ENCODE measurements around the gene PREP. TPM values are rescaled to one million over a fixed set of nuclear protein-coding genes. Genes with fewer than 3 reads are reported as not detected.

PREP gene
- total and polyA plus RNA-seq, 2 of the 8 experiments (the other 6 are each of a cell fraction or from before 2014, with no cell fraction given): 26.8 to 70.0 TPM

- Histone ChIP-seq H2BK12ac (ENCODE audit: low read depth, low read length) (no peak overlapping the region), H3K4me1 (replicated peaks in 1 of 4; ENCODE audit: control insufficient read depth in 3 of 4, insufficient read depth in 4 of 4, low read length in 3 of 4) (peaks cover 7 to 16% (median 14%) of the 10 kb centered on the region in 4 experiments; a peak in 6 of 7 replicates), H4K5ac (ENCODE audit: insufficient read length, low read depth, low read length) (no peak overlapping the region), H3K9ac (replicated peaks in 1 of 4; ENCODE audit: extremely low read depth in 1 of 4, low read depth in 3 of 4, low read length in 3 of 4) (no peak overlapping the region), H3K79me2 (ENCODE audit: control insufficient read depth in 1 of 2, insufficient read depth in 2 of 2, low read length in 2 of 2) (peaks cover 11 to 43% of the 10 kb centered on the region in 2 experiments), H2BK120ac (replicated peaks; ENCODE audit: low read depth, low read length) (no peak overlapping the region), H3K27me3 (replicated peaks in 1 of 4; ENCODE audit: control insufficient read depth in 3 of 4, extremely low read depth in 1 of 4, insufficient read depth in 3 of 4, low read length in 3 of 4) (no peaks in the 10 kb centered on the region), H2AFZ (ENCODE audit: low read length) (no peak overlapping the region), H3K4me2 (ENCODE audit: insufficient read depth in 1 of 2, low read depth in 2 of 2, low read length in 2 of 2) (no peak overlapping the region), H3K4ac (replicated peaks; ENCODE audit: insufficient read length, low read depth, low read length) (no peak overlapping the region), H2BK15ac (ENCODE audit: low read length) (no peak overlapping the region), H3K18ac (ENCODE audit: extremely low read depth, low read length) (no peak overlapping the region), H2BK5ac (ENCODE audit: low read depth, low read length) (no peak overlapping the region), H3K27ac (ENCODE audit: low read depth, low read length) (no peak overlapping the region), H2AK5ac (ENCODE audit: low read depth, low read length) (no peak overlapping the region; the same call in 1 of the 2 replicates), H3K14ac (ENCODE audit: insufficient read length) (no peak overlapping the region), H4K20me1 (replicated peaks in 1 of 2; ENCODE audit: control insufficient read depth in 1 of 2, insufficient read depth in 2 of 2, low read length in 2 of 2) (peaks cover 0 to 3% of the 10 kb centered on the region in 2 experiments), H4K8ac (ENCODE audit: extremely low read depth, insufficient read depth, low read length) (no peak overlapping the region), H3K4me3 (ENCODE audit: extremely low read depth in 1 of 4, insufficient read depth in 2 of 4, low read depth in 3 of 4, low read length in 4 of 4) (no peak overlapping the region), H3K23me2 (ENCODE audit: low read depth, low read length) (peaks cover 5% of the 10 kb centered on the region; the same call in 1 of the 2 replicates), H3K36me3 (ENCODE audit: control insufficient read depth in 2 of 4, insufficient read depth in 4 of 4, low read length in 3 of 4) (peaks cover 0 to 14% (median 6%) of the 10 kb centered on the region in 4 experiments; a peak in 5 of 8 replicates), H3K79me1 (ENCODE audit: low read depth, low read length) (peaks cover 10% of the 10 kb centered on the region), H2BK20ac (ENCODE audit: low read length) (no peak overlapping the region), H3K23ac (ENCODE audit: insufficient read length) (no peak overlapping the region), H4K91ac (replicated peaks; ENCODE audit: insufficient read length, low read length) (no peak overlapping the region), H3K9me3 (ENCODE audit: insufficient read depth in 2 of 2, low read depth in 1 of 2, low read length in 1 of 2) (no peaks in the 10 kb centered on the region), H3K56ac (replicated peaks; ENCODE audit: insufficient read length, low read depth, low read length) (no peak overlapping the region)
- WGBS, 2 experiments (ENCODE audit: extremely low coverage in 1 of 2, insufficient coverage in 1 of 2, insufficient read length in 1 of 2, insufficient replicate concordance in 2 of 2, low coverage in 1 of 2, low lambda C conversion rate in 2 of 2, missing lambda C conversion rate in 1 of 2): 41% methylated on average over 6 of the region's 6 CpGs; no CpG with 5 or more reads in 1 of the 2 experiments
- no peak for FAIRE-seq
- POLR2A ChIA-PET (ENCODE audit: partially characterized antibody): interaction anchor here (1.0 kb wide), 1 partner anchor 9 kb away, joined by 3 read pairs; no protein-coding TSS in a partner anchor
- CTCF ChIA-PET (ENCODE audit: partially characterized antibody): interaction anchor here (0.7 to 2.1 kb wide), 6 partner anchors 9 to 310 kb away, joined by 3 to 8 read pairs (median 3); no protein-coding TSS in a partner anchor
- DNase-seq (ENCODE audit: low read depth in 1 of 2, low spot score in 2 of 2): no peak
- TF ChIP-seq TBP (IDR thresholded peaks at IDR 0.05; ENCODE audit: low read depth, low read length) (no peak), MAX (IDR thresholded peaks at IDR 0.05) (peak; percentile 54; the same call in 1 of the 2 replicates), SIN3A (conservative IDR thresholded peaks at IDR 0.05 in 1 of 2, IDR thresholded peaks at IDR 0.05 in 1 of 2; ENCODE audit: low read depth in 1 of 2, low read length in 2 of 2) (peak; percentile 66 to 77; a peak in 1 of 4 replicates)
Observed at GRCh38 chr6:105397987-105398386, 4.9 kb downstream of the PREP start.

All from H1 (cell line).